WTC11 (cell line): ENCODE results near the gene WSCD2.

Experiments used
- CREM ChIP-seq: sonication (generic); formaldehyde crosslinking; IDR thresholded peaks from 2 replicates; pipeline ENCODE4 v1.8.1; 2022; ENCODE audit warnings: mild to moderate bottlenecking, missing genetic modification reagents, moderate library complexity
- ETV6 ChIP-seq: sonication (generic); formaldehyde crosslinking; IDR thresholded peaks from 2 replicates; pipeline ENCODE4 v1.8.1; 2022; ENCODE audit warnings: mild to moderate bottlenecking, missing genetic modification reagents
- JUN ChIP-seq: sonication (generic); formaldehyde crosslinking; IDR thresholded peaks from 2 replicates; pipeline ENCODE4 v1.8.0; 2023; ENCODE audit warnings: mild to moderate bottlenecking, missing genetic modification reagents
- MXD4 ChIP-seq: fragments of 250-450 bp; sonication (Bioruptor Pico); IDR thresholded peaks from 2 replicates; pipeline ENCODE4 v1.8.0; 2021; ENCODE audit warnings: mild to moderate bottlenecking, moderate library complexity, borderline replicate concordance
- NFE2L1 ChIP-seq: sonication (generic); formaldehyde crosslinking; IDR thresholded peaks from 2 replicates; pipeline ENCODE4 v1.8.1; 2023; ENCODE audit warnings: missing genetic modification reagents
- PRDM15 ChIP-seq: sonication (generic); formaldehyde crosslinking; IDR thresholded peaks from 2 replicates; pipeline ENCODE4 v1.8.0; 2022; ENCODE audit warnings: missing genetic modification reagents
- TEAD4 ChIP-seq: sonication (generic); formaldehyde crosslinking; IDR thresholded peaks from 2 replicates; pipeline ENCODE4 v1.8.0; 2022; ENCODE audit warnings: mild to moderate bottlenecking, missing genetic modification reagents
- ZBTB21 ChIP-seq: sonication (generic); formaldehyde crosslinking; IDR thresholded peaks from 2 replicates; pipeline ENCODE4 v1.8.1; 2023; ENCODE audit warnings: mild to moderate bottlenecking, missing genetic modification reagents, borderline replicate concordance
- ZNF317 ChIP-seq: sonication (generic); formaldehyde crosslinking; IDR thresholded peaks from 2 replicates; pipeline ENCODE4 v1.8.1; 2023; ENCODE audit warnings: low read depth, mild to moderate bottlenecking, moderate library complexity, missing genetic modification reagents, borderline replicate concordance
- TF ChIP-seq, protein P1 (sequence below): fragments of 200-600 bp; IDR thresholded peaks from 2 replicates; pipeline ENCODE4 v1.8.0; 2022; ENCODE audit warnings: antibody characterized with exemption
- TF ChIP-seq, protein P2 (sequence below): sonication (generic); formaldehyde crosslinking; conservative IDR thresholded peaks from 2 replicates; pipeline ENCODE4 v1.8.1; 2022; ENCODE audit warnings: mild to moderate bottlenecking, missing genetic modification reagents
- TF ChIP-seq, protein P3 (sequence below): sonication (generic); formaldehyde crosslinking; IDR thresholded peaks from 2 replicates; pipeline ENCODE4 v1.8.1; 2022; ENCODE audit warnings: missing genetic modification reagents, borderline replicate concordance
- TF ChIP-seq, protein P4 (sequence below): sonication (generic); formaldehyde crosslinking; IDR thresholded peaks from 2 replicates; pipeline ENCODE4 v1.8.1; 2023; ENCODE audit warnings: mild to moderate bottlenecking, missing genetic modification reagents

DNA sequence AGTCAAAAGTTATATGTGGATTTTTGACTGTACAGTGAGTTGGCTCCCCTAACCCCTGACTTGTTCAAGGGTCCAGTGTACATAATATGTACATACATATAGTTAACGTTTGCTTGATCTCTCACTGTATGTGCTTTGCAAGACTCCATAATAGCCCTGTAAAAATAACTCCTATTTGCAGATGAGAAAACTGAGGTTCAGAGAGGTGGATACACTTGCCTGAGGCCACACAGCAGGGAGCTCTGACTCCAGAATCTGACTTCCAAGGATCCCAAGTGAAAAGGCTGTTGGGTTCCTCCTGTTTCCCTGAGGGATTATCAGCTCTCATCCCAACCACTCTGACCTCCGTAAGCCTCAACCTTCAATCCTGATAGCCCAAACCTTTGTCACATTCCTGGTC lies 168.3 kb downstream of the WSCD2 start:
- TF ChIP-seq, protein P1, sequence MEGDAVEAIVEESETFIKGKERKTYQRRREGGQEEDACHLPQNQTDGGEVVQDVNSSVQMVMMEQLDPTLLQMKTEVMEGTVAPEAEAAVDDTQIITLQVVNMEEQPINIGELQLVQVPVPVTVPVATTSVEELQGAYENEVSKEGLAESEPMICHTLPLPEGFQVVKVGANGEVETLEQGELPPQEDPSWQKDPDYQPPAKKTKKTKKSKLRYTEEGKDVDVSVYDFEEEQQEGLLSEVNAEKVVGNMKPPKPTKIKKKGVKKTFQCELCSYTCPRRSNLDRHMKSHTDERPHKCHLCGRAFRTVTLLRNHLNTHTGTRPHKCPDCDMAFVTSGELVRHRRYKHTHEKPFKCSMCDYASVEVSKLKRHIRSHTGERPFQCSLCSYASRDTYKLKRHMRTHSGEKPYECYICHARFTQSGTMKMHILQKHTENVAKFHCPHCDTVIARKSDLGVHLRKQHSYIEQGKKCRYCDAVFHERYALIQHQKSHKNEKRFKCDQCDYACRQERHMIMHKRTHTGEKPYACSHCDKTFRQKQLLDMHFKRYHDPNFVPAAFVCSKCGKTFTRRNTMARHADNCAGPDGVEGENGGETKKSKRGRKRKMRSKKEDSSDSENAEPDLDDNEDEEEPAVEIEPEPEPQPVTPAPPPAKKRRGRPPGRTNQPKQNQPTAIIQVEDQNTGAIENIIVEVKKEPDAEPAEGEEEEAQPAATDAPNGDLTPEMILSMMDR: no peak
- TF ChIP-seq ETV6 (CRISPR knock-in tag) (no peak), PRDM15 (CRISPR knock-in tag) (no peak), NFE2L1 (no peak), JUN (no peak), ZBTB21 (no peak), TEAD4 (CRISPR knock-in tag) (no peak), ZNF317 (no peak), CREM (CRISPR knock-in tag) (no peak), MXD4 (CRISPR knock-in tag) (no peak)
- TF ChIP-seq, protein P2, sequence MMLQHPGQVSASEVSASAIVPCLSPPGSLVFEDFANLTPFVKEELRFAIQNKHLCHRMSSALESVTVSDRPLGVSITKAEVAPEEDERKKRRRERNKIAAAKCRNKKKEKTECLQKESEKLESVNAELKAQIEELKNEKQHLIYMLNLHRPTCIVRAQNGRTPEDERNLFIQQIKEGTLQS (CRISPR knock-in tag): no peak
- TF ChIP-seq, protein P3, sequence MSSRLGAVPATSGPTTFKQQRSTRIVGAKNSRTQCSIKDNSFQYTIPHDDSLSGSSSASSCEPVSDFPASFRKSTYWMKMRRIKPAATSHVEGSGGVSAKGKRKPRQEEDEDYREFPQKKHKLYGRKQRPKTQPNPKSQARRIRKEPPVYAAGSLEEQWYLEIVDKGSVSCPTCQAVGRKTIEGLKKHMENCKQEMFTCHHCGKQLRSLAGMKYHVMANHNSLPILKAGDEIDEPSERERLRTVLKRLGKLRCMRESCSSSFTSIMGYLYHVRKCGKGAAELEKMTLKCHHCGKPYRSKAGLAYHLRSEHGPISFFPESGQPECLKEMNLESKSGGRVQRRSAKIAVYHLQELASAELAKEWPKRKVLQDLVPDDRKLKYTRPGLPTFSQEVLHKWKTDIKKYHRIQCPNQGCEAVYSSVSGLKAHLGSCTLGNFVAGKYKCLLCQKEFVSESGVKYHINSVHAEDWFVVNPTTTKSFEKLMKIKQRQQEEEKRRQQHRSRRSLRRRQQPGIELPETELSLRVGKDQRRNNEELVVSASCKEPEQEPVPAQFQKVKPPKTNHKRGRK: no peak
- TF ChIP-seq, protein P4, sequence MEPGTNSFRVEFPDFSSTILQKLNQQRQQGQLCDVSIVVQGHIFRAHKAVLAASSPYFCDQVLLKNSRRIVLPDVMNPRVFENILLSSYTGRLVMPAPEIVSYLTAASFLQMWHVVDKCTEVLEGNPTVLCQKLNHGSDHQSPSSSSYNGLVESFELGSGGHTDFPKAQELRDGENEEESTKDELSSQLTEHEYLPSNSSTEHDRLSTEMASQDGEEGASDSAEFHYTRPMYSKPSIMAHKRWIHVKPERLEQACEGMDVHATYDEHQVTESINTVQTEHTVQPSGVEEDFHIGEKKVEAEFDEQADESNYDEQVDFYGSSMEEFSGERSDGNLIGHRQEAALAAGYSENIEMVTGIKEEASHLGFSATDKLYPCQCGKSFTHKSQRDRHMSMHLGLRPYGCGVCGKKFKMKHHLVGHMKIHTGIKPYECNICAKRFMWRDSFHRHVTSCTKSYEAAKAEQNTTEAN (CRISPR knock-in tag): no peak
